ENCODE measurements around the gene TLR5.

TLR5 gene

GRCh38 chr1:223147873-223148272, 4.8 kb upstream of the TLR5 start:
- no peak for DNase-seq

- DNase-seq = no peak
These were observed 4.4 kb upstream of the TLR5 start for GRCh38 chr1:223147409-223147808.

GRCh38 chr1:223146745-223147144, 3.7 kb upstream of the TLR5 start:
- no peak for DNase-seq

GRCh38 chr1:223144914-223145313, 1.9 kb upstream of the TLR5 start:
- no peak for DNase-seq

- DNase-seq = no peak
These were observed 1.4 kb upstream of the TLR5 start for GRCh38 chr1:223144431-223144830.

GRCh38 chr1:223143537-223144248, 645 bp upstream of the TLR5 start:
- DNase-seq = peak; percentile 5

- no peak for DNase-seq
These were observed 779 bp downstream of the TLR5 start for GRCh38 chr1:223142269-223142668.

GRCh38 chr1:223140611-223141405, 2.2 kb downstream of the TLR5 start:
- DNase-seq = no peak

- DNase-seq = no peak
These were observed 5.5 kb downstream of the TLR5 start for GRCh38 chr1:223137455-223138085.

- no peak for DNase-seq
These were observed 7.0 kb downstream of the TLR5 start for GRCh38 chr1:223136086-223136485.

- DNase-seq = no peak
These were observed 7.7 kb downstream of the TLR5 start for GRCh38 chr1:223135176-223135942.

- DNase-seq = peak; percentile 87
These were observed 9.1 kb downstream of the TLR5 start for GRCh38 chr1:223133824-223134435.

- DNase-seq = no peak
These were observed 9.7 kb downstream of the TLR5 start for GRCh38 chr1:223133306-223133823.

- no peak for DNase-seq
These were observed 13.7 kb downstream of the TLR5 start for GRCh38 chr1:223129229-223129901.

- DNase-seq = no peak
These were observed 16.3 kb downstream of the TLR5 start for GRCh38 chr1:223126741-223127140.

- DNase-seq = no peak
These were observed 17.3 kb downstream of the TLR5 start for GRCh38 chr1:223125766-223126165.

- no peak for DNase-seq
These were observed 19.9 kb downstream of the TLR5 start for GRCh38 chr1:223123011-223123610.

GRCh38 chr1:223118418-223118817, 24.6 kb downstream of the TLR5 start:
- DNase-seq = no peak

GRCh38 chr1:223116950-223117349, 26.1 kb downstream of the TLR5 start:
- no peak for DNase-seq

GRCh38 chr1:223114871-223115270, 28.2 kb downstream of the TLR5 start:
- DNase-seq = no peak

GRCh38 chr1:223110952-223111351, 32.1 kb downstream of the TLR5 start:
- DNase-seq = no peak
